GM19467 (cell line): Measurements from ENCODE around the gene BHLHE40.
A peak's percentile ranks its signal among the peaks of the same experiment; 100 is the strongest.

Source experiments
- ATAC-seq: cut with Tn5 transposase; IDR thresholded peaks from one replicate; pipeline ENCODE4 v1.9.1; 2021; ENCODE audit warnings: mild to moderate bottlenecking, moderate library complexity; ENCODE audit not compliant: unreplicated experiment

Gene BHLHE40

GRCh38 chr3:5016211-5017161 is 37.2 kb downstream of the BHLHE40 start:
- ATAC-seq, result peak; percentile 45

DNA sequence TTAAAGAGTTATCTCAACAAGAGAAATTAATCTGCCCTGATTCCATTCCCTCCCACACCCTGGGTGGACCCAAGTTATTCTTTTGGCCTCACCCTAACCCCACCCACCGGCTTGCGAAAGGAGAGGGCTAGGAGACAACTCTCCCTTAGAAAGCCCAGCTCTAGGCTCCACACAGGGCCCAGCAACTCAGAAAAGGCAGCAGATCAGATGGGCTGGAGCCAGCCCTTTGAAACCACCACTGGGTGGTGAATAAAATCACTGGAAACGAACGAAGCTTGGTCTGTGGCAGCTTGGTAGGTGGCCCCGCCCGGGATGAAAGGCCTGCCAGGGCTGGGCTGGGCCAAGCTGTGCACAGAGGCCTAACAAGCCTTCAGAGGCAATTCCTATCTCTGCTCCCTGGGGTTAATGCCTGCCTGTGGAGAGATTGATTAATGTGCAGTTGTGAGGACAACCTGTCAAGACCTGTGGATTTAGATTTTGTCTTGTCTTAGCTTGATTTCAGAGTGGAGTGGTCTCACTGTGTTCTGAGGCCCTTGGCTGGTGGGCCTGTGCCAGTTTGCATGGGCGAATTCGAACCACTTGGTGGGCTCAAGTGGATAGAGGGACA is 38.8 kb downstream of the BHLHE40 start:
- no peak for ATAC-seq

DNA sequence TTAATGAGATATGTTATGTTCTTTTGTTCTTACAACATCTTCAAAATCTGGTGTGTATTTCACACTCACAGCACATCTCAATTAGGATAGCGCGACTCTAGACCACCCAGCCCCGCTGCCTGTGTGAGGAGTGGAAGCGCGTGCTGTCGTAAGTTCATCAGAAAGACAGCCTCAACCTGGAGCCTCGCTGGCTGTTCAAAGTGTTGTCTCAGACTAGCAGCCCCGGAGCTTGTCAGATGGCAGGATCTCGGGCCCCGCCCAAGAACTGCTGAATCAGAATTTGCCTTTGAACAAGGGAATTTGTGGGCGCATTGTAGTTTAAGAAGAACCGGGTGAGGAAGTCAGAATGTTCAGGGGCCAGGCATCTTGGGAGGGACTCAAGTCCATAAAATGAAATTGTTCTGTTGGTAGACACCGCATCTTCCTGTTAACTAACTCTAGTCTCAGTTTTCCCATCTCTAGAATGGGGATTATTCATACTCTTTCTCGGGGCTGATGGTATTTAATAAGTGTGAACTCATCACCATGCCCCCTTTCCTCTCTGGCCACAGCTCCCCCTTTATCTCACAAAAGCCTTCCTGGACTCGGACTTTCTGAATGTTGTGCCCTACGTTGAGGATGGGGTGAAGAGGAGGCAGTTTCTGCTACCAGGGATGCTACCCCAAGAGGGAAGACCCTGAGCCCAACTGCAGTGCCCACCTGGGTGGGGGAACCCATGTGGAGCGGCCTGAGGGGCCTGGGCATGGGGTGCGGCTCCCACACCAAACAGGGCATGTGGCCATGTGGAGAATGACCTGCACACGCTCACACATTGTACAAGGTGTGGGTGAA is 40.4 kb downstream of the BHLHE40 start:
- no peak for ATAC-seq

- ATAC-seq, result no peak
Observed at GRCh38 chr3:5020242-5020722, 41.0 kb downstream of the BHLHE40 start.

- no peak for ATAC-seq
Observed at GRCh38 chr3:5021116-5022092, 42.2 kb downstream of the BHLHE40 start.

- peak; percentile 55 for ATAC-seq
Observed at GRCh38 chr3:5022187-5022965, 43.1 kb downstream of the BHLHE40 start.

- ATAC-seq, result no peak
Observed at GRCh38 chr3:5022966-5023776, 43.9 kb downstream of the BHLHE40 start.

DNA sequence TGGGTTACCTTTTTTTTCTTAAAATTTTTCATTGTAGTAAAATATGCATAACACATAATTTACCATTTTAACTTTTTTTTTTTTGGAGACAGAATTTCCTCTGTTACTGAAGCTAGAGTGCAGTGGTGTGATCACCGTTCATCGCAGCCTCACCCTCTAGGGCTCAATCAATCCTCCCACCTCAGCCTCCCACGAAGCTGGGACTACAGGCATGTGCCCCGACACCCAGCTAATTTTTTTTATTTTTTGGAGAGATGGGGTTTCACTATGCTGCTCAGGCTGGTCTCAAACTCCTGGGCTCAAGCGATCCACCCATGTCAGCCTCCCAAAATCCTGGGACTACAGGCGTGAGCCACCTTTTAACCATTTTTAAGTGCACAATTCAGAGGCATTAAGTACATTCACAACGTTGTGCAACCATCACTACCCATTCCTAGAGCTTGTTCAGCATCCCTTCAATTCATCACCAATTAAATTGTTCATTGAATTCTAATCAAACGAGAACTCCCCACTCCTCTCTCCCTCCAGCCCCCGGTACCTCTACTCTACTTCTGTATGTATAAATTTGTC is 44.6 kb downstream of the BHLHE40 start:
- ATAC-seq, result no peak

DNA sequence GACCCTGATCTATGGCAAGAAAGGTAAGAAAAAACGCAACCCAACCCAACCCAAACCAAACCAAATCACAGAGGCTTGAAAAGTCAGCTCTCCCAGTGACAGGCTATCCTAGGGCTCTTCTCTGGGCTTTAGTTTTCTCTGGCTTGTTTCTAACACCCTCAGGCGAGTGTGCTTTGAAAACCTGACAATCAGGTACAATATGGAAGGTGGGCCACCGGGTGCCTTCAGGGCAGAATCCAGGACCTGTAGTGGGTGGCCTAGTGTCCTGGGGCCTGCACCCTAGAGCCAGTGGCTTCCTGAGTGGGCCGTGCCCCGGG is 46.8 kb downstream of the BHLHE40 start:
- ATAC-seq, result no peak

DNA sequence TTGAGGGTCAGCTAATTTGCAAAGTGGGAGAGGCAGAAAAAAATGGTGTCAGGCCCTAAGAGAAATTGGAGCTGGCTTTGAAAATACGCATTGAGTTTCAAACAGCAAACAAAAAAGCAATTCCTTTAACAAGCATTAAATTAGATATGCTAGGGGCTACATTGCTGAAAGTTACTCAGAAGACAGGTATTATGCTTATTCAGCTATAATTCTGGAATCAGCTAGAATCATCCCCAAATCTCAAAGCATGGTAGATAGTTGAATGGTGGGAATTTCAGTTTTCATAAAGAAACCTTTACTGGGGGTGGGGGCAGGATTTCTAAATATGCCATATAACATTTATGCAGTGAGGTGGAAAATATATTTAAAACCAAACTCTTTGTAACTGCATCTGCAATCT is 50.5 kb downstream of the BHLHE40 start:
- no peak for ATAC-seq

- no peak for ATAC-seq
Observed at GRCh38 chr3:5030152-5030551, 50.9 kb downstream of the BHLHE40 start.

- no peak for ATAC-seq
Observed at GRCh38 chr3:5032844-5033243, 53.6 kb downstream of the BHLHE40 start.
